WTC11 (cell line): ENCODE measurements around the gene INCENP. TPM values are rescaled to one million over a fixed set of nuclear protein-coding genes. Genes with fewer than 3 reads are reported as not detected.

Experiments
- ATAC-seq: fragments of 200-7000 bp; cut with Tn5 transposase; 2 replicates; pipeline ENCODE4 v1.10.0; 2021; ENCODE audit warnings: mild to moderate bottlenecking, moderate library complexity
- CTCF ChIA-PET: fragments of 300-600 bp; sonication (Branson Sonifier 250); formaldehyde crosslinking; loops from one replicate; lab custom pipeline; 2021; ENCODE audit warnings: antibody characterized with exemption; lab: Charles Lee
- POLR2A ChIA-PET: fragments of 350-600 bp; sonication (Branson Sonifier 250); formaldehyde crosslinking; loops from one replicate; lab custom pipeline; 2021; ENCODE audit warnings: antibody characterized with exemption; lab: Charles Lee
- DNase-seq: peaks from one replicate; pipeline ENCODE4 v3.0.0; 2021; ENCODE audit warnings: low spot score
- H3K27ac Mint-ChIP-seq: 2 replicates; pipeline ENCODE4 v1.8.0; 2021; ENCODE audit warnings: mixed read lengths
- H3K27me3 Mint-ChIP-seq: 2 replicates; pipeline ENCODE4 v1.8.0; 2021; ENCODE audit warnings: low read depth, mild to moderate bottlenecking, moderate library complexity, mixed read lengths
- H3K36me3 Mint-ChIP-seq: 2 replicates; pipeline ENCODE4 v1.8.0; 2021; ENCODE audit warnings: mixed read lengths
- H3K4me1 Mint-ChIP-seq: 2 replicates; pipeline ENCODE4 v1.8.0; 2022; ENCODE audit warnings: mixed read lengths
- H3K4me3 Mint-ChIP-seq: 2 replicates; pipeline ENCODE4 v1.8.0; 2021; ENCODE audit warnings: mild to moderate bottlenecking, moderate library complexity, mixed read lengths
- H3K9me3 Mint-ChIP-seq: 2 replicates; pipeline ENCODE4 v1.8.0; 2021; ENCODE audit warnings: mixed read lengths
- ATF3 ChIP-seq: sonication (generic); formaldehyde crosslinking; conservative IDR thresholded peaks from 2 replicates; pipeline ENCODE4 v1.8.1; 2022; ENCODE audit warnings: mild to moderate bottlenecking, missing genetic modification reagents
- ELF4 ChIP-seq: sonication (generic); formaldehyde crosslinking; IDR thresholded peaks from 2 replicates; pipeline ENCODE4 v1.8.1; 2022; ENCODE audit warnings: low read depth, mild to moderate bottlenecking, moderate library complexity, missing genetic modification reagents
- EMX1 ChIP-seq: fragments of 250-450 bp; sonication (Bioruptor Pico); IDR thresholded peaks from 2 replicates; pipeline ENCODE4 v1.8.0; 2021; ENCODE audit warnings: mild to moderate bottlenecking
- FOXK1 ChIP-seq: sonication (generic); formaldehyde crosslinking; IDR thresholded peaks from 2 replicates; pipeline ENCODE4 v1.8.0; 2022; ENCODE audit warnings: mild to moderate bottlenecking, moderate library complexity, missing genetic modification reagents
- GABPB1 ChIP-seq: sonication (generic); formaldehyde crosslinking; IDR thresholded peaks from 2 replicates; pipeline ENCODE4 v1.8.1; 2023; ENCODE audit warnings: mild to moderate bottlenecking, missing genetic modification reagents
- GRHL2 ChIP-seq: fragments of 250-450 bp; sonication (Bioruptor Pico); IDR thresholded peaks from 2 replicates; pipeline ENCODE4 v1.8.0; 2022; ENCODE audit warnings: mild to moderate bottlenecking, moderate library complexity; ENCODE audit not compliant: insufficient replicate concordance, severe bottlenecking
- IRF1 ChIP-seq: sonication (generic); formaldehyde crosslinking; IDR thresholded peaks from 2 replicates; pipeline ENCODE4 v1.8.0; 2023; ENCODE audit warnings: missing genetic modification reagents
- KAT7 ChIP-seq: sonication (generic); formaldehyde crosslinking; IDR thresholded peaks from 2 replicates; pipeline ENCODE4 v1.8.1; 2023; ENCODE audit warnings: missing genetic modification reagents, mild to moderate bottlenecking, borderline replicate concordance
- MXD4 ChIP-seq: fragments of 250-450 bp; sonication (Bioruptor Pico); IDR thresholded peaks from 2 replicates; pipeline ENCODE4 v1.8.0; 2021; ENCODE audit warnings: mild to moderate bottlenecking, moderate library complexity, borderline replicate concordance
- NFYB ChIP-seq: sonication (generic); formaldehyde crosslinking; conservative IDR thresholded peaks from 2 replicates; pipeline ENCODE4 v1.8.0; 2022; ENCODE audit warnings: low read depth, missing genetic modification reagents
- NR1H2 ChIP-seq: sonication (generic); formaldehyde crosslinking; IDR thresholded peaks from 2 replicates; pipeline ENCODE4 v1.9.0; 2021; ENCODE audit warnings: mild to moderate bottlenecking, moderate library complexity, missing genetic modification reagents
- NR2C2 ChIP-seq: sonication (generic); formaldehyde crosslinking; IDR thresholded peaks from 2 replicates; pipeline ENCODE4 v1.8.0; 2022; ENCODE audit warnings: mild to moderate bottlenecking, missing genetic modification reagents
- PRRX2 ChIP-seq: fragments of 250-450 bp; sonication (Bioruptor Pico); IDR thresholded peaks from 2 replicates; pipeline ENCODE4 v1.8.0; 2021; ENCODE audit warnings: mild to moderate bottlenecking
- RELA ChIP-seq: sonication (generic); formaldehyde crosslinking; IDR thresholded peaks from 2 replicates; pipeline ENCODE4 v1.8.1; 2022; ENCODE audit warnings: missing genetic modification reagents, mild to moderate bottlenecking, borderline replicate concordance
- SMAD4 ChIP-seq: sonication (generic); formaldehyde crosslinking; IDR thresholded peaks from 2 replicates; pipeline ENCODE4 v1.8.0; 2022; ENCODE audit warnings: mild to moderate bottlenecking, missing genetic modification reagents
- SOX15 ChIP-seq: fragments of 250-450 bp; sonication (Bioruptor Pico); IDR thresholded peaks from 2 replicates; pipeline ENCODE4 v1.9.0; 2021; ENCODE audit warnings: mild to moderate bottlenecking
- STAT6 ChIP-seq: sonication (generic); formaldehyde crosslinking; conservative IDR thresholded peaks from 2 replicates; pipeline ENCODE4 v1.8.1; 2023; ENCODE audit warnings: mild to moderate bottlenecking, low read depth, missing genetic modification reagents, moderate library complexity
- TP53 ChIP-seq: sonication (generic); formaldehyde crosslinking; IDR thresholded peaks from 2 replicates; pipeline ENCODE4 v1.8.1; 2023; ENCODE audit warnings: mild to moderate bottlenecking, missing genetic modification reagents
- USF1 ChIP-seq: sonication (generic); formaldehyde crosslinking; IDR thresholded peaks from 2 replicates; pipeline ENCODE4 v1.8.0; 2022; ENCODE audit warnings: mild to moderate bottlenecking, missing genetic modification reagents
- USF2 ChIP-seq: sonication (generic); formaldehyde crosslinking; IDR thresholded peaks from 2 replicates; pipeline ENCODE4 v1.8.1; 2023; ENCODE audit warnings: mild to moderate bottlenecking, missing genetic modification reagents, moderate library complexity
- ZNF416 ChIP-seq: fragments of 250-450 bp; sonication (Bioruptor Pico); IDR thresholded peaks from 2 replicates; pipeline ENCODE4 v1.9.0; 2021; ENCODE audit warnings: mild to moderate bottlenecking, inconsistent platforms
- total RNA-seq: library from RNA; stranded (reverse); gene quantifications from 3 replicates; pipeline ENCODE4 v1.2.3, GENCODE V29; 2021
- TF ChIP-seq, protein P1 (sequence below): sonication (generic); formaldehyde crosslinking; IDR thresholded peaks from 2 replicates; pipeline ENCODE4 v1.8.0; 2023; ENCODE audit warnings: missing genetic modification reagents, mild to moderate bottlenecking, borderline replicate concordance
- TF ChIP-seq, protein P2 (sequence below): sonication (generic); formaldehyde crosslinking; IDR thresholded peaks from 2 replicates; pipeline ENCODE4 v1.8.0; 2022; ENCODE audit warnings: mild to moderate bottlenecking, missing genetic modification reagents
- TF ChIP-seq, protein P3 (sequence below): sonication (generic); formaldehyde crosslinking; IDR thresholded peaks from 2 replicates; pipeline ENCODE4 v1.8.1; 2022; ENCODE audit warnings: low read depth, missing genetic modification reagents, borderline replicate concordance

Gene INCENP
- total RNA-seq, 1 experiment from 2014 or later, result 158 TPM

GRCh38 chr11:62125881-62126280, 2.1 kb downstream of the INCENP start (continued):
- TF ChIP-seq, protein P1, sequence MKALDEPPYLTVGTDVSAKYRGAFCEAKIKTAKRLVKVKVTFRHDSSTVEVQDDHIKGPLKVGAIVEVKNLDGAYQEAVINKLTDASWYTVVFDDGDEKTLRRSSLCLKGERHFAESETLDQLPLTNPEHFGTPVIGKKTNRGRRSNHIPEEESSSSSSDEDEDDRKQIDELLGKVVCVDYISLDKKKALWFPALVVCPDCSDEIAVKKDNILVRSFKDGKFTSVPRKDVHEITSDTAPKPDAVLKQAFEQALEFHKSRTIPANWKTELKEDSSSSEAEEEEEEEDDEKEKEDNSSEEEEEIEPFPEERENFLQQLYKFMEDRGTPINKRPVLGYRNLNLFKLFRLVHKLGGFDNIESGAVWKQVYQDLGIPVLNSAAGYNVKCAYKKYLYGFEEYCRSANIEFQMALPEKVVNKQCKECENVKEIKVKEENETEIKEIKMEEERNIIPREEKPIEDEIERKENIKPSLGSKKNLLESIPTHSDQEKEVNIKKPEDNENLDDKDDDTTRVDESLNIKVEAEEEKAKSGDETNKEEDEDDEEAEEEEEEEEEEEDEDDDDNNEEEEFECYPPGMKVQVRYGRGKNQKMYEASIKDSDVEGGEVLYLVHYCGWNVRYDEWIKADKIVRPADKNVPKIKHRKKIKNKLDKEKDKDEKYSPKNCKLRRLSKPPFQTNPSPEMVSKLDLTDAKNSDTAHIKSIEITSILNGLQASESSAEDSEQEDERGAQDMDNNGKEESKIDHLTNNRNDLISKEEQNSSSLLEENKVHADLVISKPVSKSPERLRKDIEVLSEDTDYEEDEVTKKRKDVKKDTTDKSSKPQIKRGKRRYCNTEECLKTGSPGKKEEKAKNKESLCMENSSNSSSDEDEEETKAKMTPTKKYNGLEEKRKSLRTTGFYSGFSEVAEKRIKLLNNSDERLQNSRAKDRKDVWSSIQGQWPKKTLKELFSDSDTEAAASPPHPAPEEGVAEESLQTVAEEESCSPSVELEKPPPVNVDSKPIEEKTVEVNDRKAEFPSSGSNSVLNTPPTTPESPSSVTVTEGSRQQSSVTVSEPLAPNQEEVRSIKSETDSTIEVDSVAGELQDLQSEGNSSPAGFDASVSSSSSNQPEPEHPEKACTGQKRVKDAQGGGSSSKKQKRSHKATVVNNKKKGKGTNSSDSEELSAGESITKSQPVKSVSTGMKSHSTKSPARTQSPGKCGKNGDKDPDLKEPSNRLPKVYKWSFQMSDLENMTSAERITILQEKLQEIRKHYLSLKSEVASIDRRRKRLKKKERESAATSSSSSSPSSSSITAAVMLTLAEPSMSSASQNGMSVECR (CRISPR knock-in tag), result no peak
- no peak for TF ChIP-seq EMX1 (CRISPR knock-in tag)
- TF ChIP-seq SMAD4 (CRISPR knock-in tag), result no peak
- TF ChIP-seq PRRX2 (CRISPR knock-in tag), result no peak
- TF ChIP-seq ATF3 (CRISPR knock-in tag), result no peak
- no peak for TF ChIP-seq USF2 (CRISPR knock-in tag)
- TF ChIP-seq GABPB1 (CRISPR knock-in tag), result no peak
- TF ChIP-seq KAT7, result no peak
- no peak for TF ChIP-seq STAT6 (CRISPR knock-in tag)

DNA sequence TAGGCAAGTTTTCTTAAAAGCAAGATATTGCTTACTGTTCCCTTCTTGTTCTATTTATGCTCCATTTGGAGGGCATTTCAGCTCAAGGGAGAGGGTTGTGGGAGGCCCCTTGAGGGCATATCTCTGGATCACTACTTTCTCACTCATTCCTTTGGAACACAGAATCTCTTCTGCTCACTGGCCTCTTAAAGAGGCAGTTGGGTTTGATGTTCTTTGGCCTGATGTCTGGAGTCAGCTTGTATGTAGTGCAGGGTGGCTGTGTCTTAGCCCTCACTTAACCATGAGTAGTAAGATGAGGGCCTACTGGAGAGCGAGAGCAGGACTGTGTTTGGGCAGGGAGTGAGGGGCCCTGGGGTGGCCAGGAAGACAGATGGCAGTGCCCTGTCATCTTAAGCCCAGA, 3.6 kb downstream of the INCENP start:
- peak overlapping the region; percentile 13; the same call in 1 of the 2 replicates for H3K27ac Mint-ChIP-seq
- ChIA-PET CTCF (no interaction called here), POLR2A (no interaction called here)
- peaks cover 25% of the 10 kb centered on the region for H3K4me1 Mint-ChIP-seq
- TF ChIP-seq, protein P2, sequence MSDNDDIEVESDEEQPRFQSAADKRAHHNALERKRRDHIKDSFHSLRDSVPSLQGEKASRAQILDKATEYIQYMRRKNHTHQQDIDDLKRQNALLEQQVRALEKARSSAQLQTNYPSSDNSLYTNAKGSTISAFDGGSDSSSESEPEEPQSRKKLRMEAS, result no peak
- TF ChIP-seq SOX15 (CRISPR knock-in tag), result no peak
- TF ChIP-seq ELF4 (CRISPR knock-in tag), result no peak
- no peak for TF ChIP-seq USF1 (CRISPR knock-in tag)
- no peak for TF ChIP-seq NR1H2 (CRISPR knock-in tag)
- TF ChIP-seq, protein P3, sequence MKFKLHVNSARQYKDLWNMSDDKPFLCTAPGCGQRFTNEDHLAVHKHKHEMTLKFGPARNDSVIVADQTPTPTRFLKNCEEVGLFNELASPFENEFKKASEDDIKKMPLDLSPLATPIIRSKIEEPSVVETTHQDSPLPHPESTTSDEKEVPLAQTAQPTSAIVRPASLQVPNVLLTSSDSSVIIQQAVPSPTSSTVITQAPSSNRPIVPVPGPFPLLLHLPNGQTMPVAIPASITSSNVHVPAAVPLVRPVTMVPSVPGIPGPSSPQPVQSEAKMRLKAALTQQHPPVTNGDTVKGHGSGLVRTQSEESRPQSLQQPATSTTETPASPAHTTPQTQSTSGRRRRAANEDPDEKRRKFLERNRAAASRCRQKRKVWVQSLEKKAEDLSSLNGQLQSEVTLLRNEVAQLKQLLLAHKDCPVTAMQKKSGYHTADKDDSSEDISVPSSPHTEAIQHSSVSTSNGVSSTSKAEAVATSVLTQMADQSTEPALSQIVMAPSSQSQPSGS (CRISPR knock-in tag), result no peak
- TF ChIP-seq ZNF416 (CRISPR knock-in tag), result no peak
- TF ChIP-seq TP53 (CRISPR knock-in tag), result no peak
- TF ChIP-seq RELA (CRISPR knock-in tag), result no peak
- no peak for TF ChIP-seq MXD4
- no peak for TF ChIP-seq EMX1 (CRISPR knock-in tag)
- TF ChIP-seq GRHL2 (CRISPR knock-in tag), result no peak
- TF ChIP-seq FOXK1 (CRISPR knock-in tag), result no peak
- TF ChIP-seq NFYB (CRISPR knock-in tag), result no peak
- TF ChIP-seq IRF1, result no peak
- TF ChIP-seq NR2C2 (CRISPR knock-in tag), result no peak
- ATAC-seq, result no peak
- H3K27me3 Mint-ChIP-seq, result no peaks in the 10 kb centered on the region
- no peak overlapping the region for H3K4me3 Mint-ChIP-seq
- no peak for DNase-seq
- no peaks in the 10 kb centered on the region for H3K9me3 Mint-ChIP-seq
- peaks cover 40% of the 10 kb centered on the region for H3K36me3 Mint-ChIP-seq
